CD4-positive, alpha-beta T cell (primary cell): ENCODE measurements around the gene TRMT10C. TPM values are rescaled to one million over a fixed set of nuclear protein-coding genes. Genes with fewer than 3 reads are reported as not detected.
A peak's percentile ranks its signal among the peaks of the same experiment; 100 is the strongest.

Experiments
- ATAC-seq: fragments of 200-7000 bp; cut with Tn5 transposase; one replicate; pipeline ENCODE4 v1.10.0; 2022; ENCODE audit warnings: mild to moderate bottlenecking; ENCODE audit not compliant: poor library complexity
- CTCF ChIA-PET: fragments of 350-600 bp; sonication (Branson Sonifier 250); formaldehyde crosslinking; loops from one replicate; lab custom pipeline; 2021; ENCODE audit warnings: antibody characterized with exemption, inconsistent platforms; lab: Charles Lee
- POLR2A ChIA-PET: fragments of 350-600 bp; sonication (Branson Sonifier 250); formaldehyde crosslinking; loops from one replicate; lab custom pipeline; 2021; ENCODE audit warnings: antibody characterized with exemption, inconsistent platforms; lab: Charles Lee
- DNase-seq, 14 experiments: peaks; one replicate each; pipeline ENCODE4 v3.0.0-alpha.2; 2013 to 2020; ENCODE audit warnings: mixed read lengths in 2 of 14
- H3K27ac ChIP-seq, 2 donors: one replicate each; pipeline versions ENCODE4 v1.5.1 to v1.7.0; 2013; ENCODE audit warnings: low read length in 2 of 2, low read depth in 1 of 2, mild to moderate bottlenecking in 1 of 2
- H3K27me3 ChIP-seq, 2 experiments: 1 replicate in 1 of 2; 2 replicates in 1 of 2; pipeline versions ENCODE4 v1.6.1 to v1.7.0; 2013; ENCODE audit warnings: low read length in 2 of 2, control low read depth in 1 of 2, mild to moderate bottlenecking in 1 of 2, moderate library complexity in 1 of 2; ENCODE audit not compliant: insufficient read depth in 2 of 2, control insufficient read depth in 1 of 2
- H3K36me3 ChIP-seq: one replicate; pipeline ENCODE4 v1.6.1; 2013; ENCODE audit warnings: low read length, control low read depth; ENCODE audit not compliant: insufficient read depth
- H3K4me1 ChIP-seq: one replicate; pipeline ENCODE4 v1.6.1; 2013; ENCODE audit warnings: low read length, control low read depth; ENCODE audit not compliant: insufficient read depth
- H3K4me3 ChIP-seq: one replicate; pipeline ENCODE4 v1.5.1; 2013; ENCODE audit warnings: mild to moderate bottlenecking, low read length, moderate library complexity
- H3K9me3 ChIP-seq, 2 experiments: 1 replicate in 1 of 2; 2 replicates in 1 of 2; pipeline versions ENCODE4 v1.6.1 to v1.7.0; 2013; ENCODE audit warnings: low read length in 2 of 2, mild to moderate bottlenecking in 2 of 2, control low read depth in 1 of 2, moderate library complexity in 1 of 2; ENCODE audit not compliant: control insufficient read depth in 1 of 2, insufficient read depth in 1 of 2
- H3K27ac Mint-ChIP-seq: one replicate; pipeline ENCODE4 v1.8.0; 2020; ENCODE audit warnings: mixed read lengths
- H3K27me3 Mint-ChIP-seq: one replicate; pipeline ENCODE4 v1.8.0; 2021; ENCODE audit warnings: mixed read lengths
- H3K36me3 Mint-ChIP-seq: one replicate; pipeline ENCODE4 v1.8.0; 2021; ENCODE audit warnings: low read depth, mixed read lengths
- H3K4me1 Mint-ChIP-seq: one replicate; pipeline ENCODE4 v1.8.0; 2021; ENCODE audit warnings: low read depth, mixed read lengths
- H3K4me3 Mint-ChIP-seq: one replicate; pipeline ENCODE4 v1.8.0; 2020; ENCODE audit warnings: mild to moderate bottlenecking, mixed read lengths
- H3K9me3 Mint-ChIP-seq: one replicate; pipeline ENCODE4 v1.8.0; 2020; ENCODE audit warnings: mixed read lengths
- CTCF ChIP-seq: fragments of 200-600 bp; IDR thresholded peaks from one replicate; pipeline ENCODE4 v1.8.0; 2022; ENCODE audit warnings: antibody characterized with exemption, mild to moderate bottlenecking
- intact Hi-C, 2 experiments: fragments of 100-400 bp; cut with DNase I in 1 of 2; cut with micrococcal nuclease in 1 of 2; formaldehyde crosslinking; loops; one replicate each; pipeline versions ENCODE4 v1.15.1 to v1.9.0; 2023 to 2025; cut with DNase I, micrococcal nuclease
- total RNA-seq, 174 experiments: library from RNA in 2 of 174; stranded (reverse) in 2 of 174; gene quantifications; one replicate each; pipeline ENCODE4 v1.2.3 and lab custom pipeline; 2021 to 2026

TRMT10C gene
- total RNA-seq, 2 experiments from 2014 or later, result 49.4 to 51.2 TPM

- H3K27ac ChIP-seq, result peak within 1 kb of the TSS; percentile 87 to 88
- DNase-seq (peak; percentile 55 to 90 (median 74)), ATAC-seq (peak; percentile 51)
- H3K27me3 ChIP-seq, result no peaks in the 10 kb centered on the region
- no peak for TF ChIP-seq CTCF
- Mint-ChIP-seq H3K27ac (peak within 1 kb of the TSS; percentile 96), H3K9me3 (no peaks in the 10 kb centered on the region), H3K4me1 (peaks cover 61% of the 10 kb centered on the region), H3K27me3 (no peaks in the 10 kb centered on the region), H3K4me3 (peak within 1 kb of the TSS; percentile 99), H3K36me3 (peaks cover 29% of the 10 kb centered on the region)
- CTCF ChIA-PET, result interaction anchor here (0.6 to 3.0 kb wide), 4 partner anchors 9 to 61 kb away, joined by 3 to 9 read pairs (median 4); partner anchors contain the start of gene PCNP
- H3K36me3 ChIP-seq, result no peaks in the 10 kb centered on the region
- H3K4me1 ChIP-seq, result peaks cover 22% of the 10 kb centered on the region
- H3K9me3 ChIP-seq, result peaks cover 0 to 3% of the 10 kb centered on the region in 2 experiments
- H3K4me3 ChIP-seq, result peak within 1 kb of the TSS; percentile 68
- intact Hi-C loops, result loop anchor here (1.0 to 5.0 kb wide), 5 partner anchors 18 to 60 kb away; partner anchors contain the start of gene TRMT10C (in 2 of the 2)
- POLR2A ChIA-PET, result interaction anchor here (0.7 to 5.4 kb wide), 19 partner anchors 9 to 212 kb away, joined by 3 to 47 read pairs (median 4); partner anchors contain the start of genes CEP97, PCNP and TRMT10C
Measured at GRCh38 chr3:101512646-101513418, 48.8 kb upstream of the TRMT10C start, which contains the start of gene SENP7. SENP7 (minus strand) TSS chr3:101513212; CDS start chr3:101513130, 82 bp downstream.

GRCh38 chr3:101513419-101513986 lies 48.2 kb upstream of the TRMT10C start:
- ChIA-PET POLR2A (interaction anchor here (0.8 to 5.4 kb wide), 16 partner anchors 8 to 211 kb away, joined by 3 to 47 read pairs (median 5); partner anchors contain the start of genes CEP97, PCNP and TRMT10C), CTCF (interaction anchor here (0.6 kb wide), 1 partner anchor 60 kb away, joined by 3 read pairs; the partner anchor contains the start of gene PCNP)
- Mint-ChIP-seq H3K36me3 (peaks cover 24% of the 10 kb centered on the region), H3K4me3 (peak overlapping the region; percentile 99), H3K27me3 (no peaks in the 10 kb centered on the region), H3K9me3 (no peaks in the 10 kb centered on the region), H3K27ac (peak overlapping the region; percentile 96), H3K4me1 (peaks cover 63% of the 10 kb centered on the region)
- Histone ChIP-seq H3K4me1 (peaks cover 26% of the 10 kb centered on the region), H3K9me3 (no peaks in the 10 kb centered on the region), H3K27me3 (no peaks in the 10 kb centered on the region), H3K4me3 (peak overlapping the region; percentile 68), H3K36me3 (no peaks in the 10 kb centered on the region), H3K27ac (peak overlapping the region; percentile 87 to 88)
- TF ChIP-seq CTCF, result no peak
- no peak for ATAC-seq
- intact Hi-C loops, result loop anchor here (1.0 to 5.0 kb wide), 5 partner anchors 17 to 59 kb away; partner anchors contain the start of gene TRMT10C (in 2 of the 2)
- no peak for DNase-seq

- peak overlapping the region; percentile 97 for H3K27ac Mint-ChIP-seq
- H3K4me3 Mint-ChIP-seq, result peak overlapping the region; percentile 46
Measured at GRCh38 chr3:101518421-101518871, 43.2 kb upstream of the TRMT10C start.

More at GRCh38 chr3:101518421-101518871, 43.2 kb upstream of the TRMT10C start:
- Histone ChIP-seq H3K36me3 (no peaks in the 10 kb centered on the region), H3K27me3 (no peaks in the 10 kb centered on the region), H3K9me3 (no peaks in the 10 kb centered on the region), H3K4me1 (peaks cover 50% of the 10 kb centered on the region), H3K27ac (peak overlapping the region; percentile 82 to 94), H3K4me3 (peak overlapping the region; percentile 20)
- DNase-seq, result peak in 12 of 14 experiments; percentile 15 to 90 (median 36)
- H3K4me1 Mint-ChIP-seq, result peaks cover 58% of the 10 kb centered on the region
- ChIA-PET CTCF (interaction anchor here (0.6 to 2.2 kb wide), 10 partner anchors 11 to 137 kb away, joined by 3 to 16 read pairs (median 3); partner anchors contain the start of gene PCNP), POLR2A (interaction anchor here (0.7 to 4.5 kb wide), 22 partner anchors 9 to 331 kb away, joined by 3 to 72 read pairs (median 5); partner anchors contain the start of genes CEP97, PCNP, RPL24 and TRMT10C)
- TF ChIP-seq CTCF, result no peak
- H3K9me3 Mint-ChIP-seq, result no peaks in the 10 kb centered on the region
- intact Hi-C loops, result loop anchor here in 1 of 2 experiments (1.0 kb wide), 2 partner anchors 43 to 55 kb away; partner anchors contain the start of gene TRMT10C
- peak; percentile 82 for ATAC-seq
- H3K27me3 Mint-ChIP-seq, result no peaks in the 10 kb centered on the region
- peaks cover 9% of the 10 kb centered on the region for H3K36me3 Mint-ChIP-seq
